ENCODE results near the gene RAVER2. TPM values are rescaled to one million over a fixed set of nuclear protein-coding genes. Genes with fewer than 3 reads are reported as not detected.

RAVER2 gene
- total and polyA plus RNA-seq, 3 donors from 2014 or later: 3.6 to 7.1 (median 6.7) TPM

DNA sequence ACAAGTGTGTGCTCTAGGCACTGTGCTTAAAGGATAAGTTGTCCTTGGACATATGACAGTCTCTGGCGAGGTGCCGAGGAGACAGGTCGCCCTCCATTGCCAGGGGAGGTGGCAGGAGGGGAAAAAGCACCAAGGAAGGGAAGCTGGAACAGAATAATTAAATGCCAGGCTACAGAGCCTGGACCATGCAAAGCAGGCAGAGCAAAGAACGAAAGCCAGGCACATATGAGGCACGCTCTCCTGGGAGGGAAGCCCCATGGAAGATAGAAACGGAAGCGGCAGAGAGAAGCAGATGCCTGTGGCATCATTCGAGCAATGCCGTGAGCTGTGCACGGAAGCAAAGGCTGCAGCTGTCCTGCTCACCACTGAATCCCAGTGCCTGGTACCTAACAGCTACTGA lies 130.2 kb downstream of the RAVER2 start:
- intact Hi-C loops (cut with DNase I; ENCODE audit: low total_unique reads): no loop called here
- no peaks in the 10 kb centered on the region for H3K9me3 ChIP-seq
- no peaks in the 10 kb centered on the region for H3K27me3 ChIP-seq
- no peaks in the 10 kb centered on the region for H3K4me1 ChIP-seq
- DNase-seq: no peak
- no peak overlapping the region for H3K4me3 ChIP-seq
- WGBS, 2 donors: 87 to 95% methylated on average over 10 of the region's 10 CpGs
- H3K27ac ChIP-seq: no peak overlapping the region
- H3K36me3 ChIP-seq (ENCODE audit: low read depth, missing control alignments): no peaks in the 10 kb centered on the region
- no peak for TF ChIP-seq POLR2A (IDR thresholded peaks at IDR 0.05)
- no peak for TF ChIP-seq CTCF (IDR thresholded peaks at IDR 0.05)

- Histone ChIP-seq H3K4me1 (no peaks in the 10 kb centered on the region), H3K27me3 (no peaks in the 10 kb centered on the region), H3K4me3 (no peak overlapping the region), H3K9me3 (no peaks in the 10 kb centered on the region), H3K27ac (no peak overlapping the region), H3K36me3 (ENCODE audit: low read depth, missing control alignments) (no peaks in the 10 kb centered on the region)
- TF ChIP-seq CTCF (IDR thresholded peaks at IDR 0.05) (no peak), POLR2A (IDR thresholded peaks at IDR 0.05) (no peak)
- WGBS, 2 donors: 94 to 95% methylated on average over 6 of the region's 6 CpGs
- intact Hi-C loops (cut with DNase I; ENCODE audit: low total_unique reads): no loop called here
- DNase-seq: no peak
Observed at GRCh38 chr1:64875606-64876005, 130.7 kb downstream of the RAVER2 start.

GRCh38 chr1:64877151-64877550 lies 132.3 kb downstream of the RAVER2 start:
- Histone ChIP-seq H3K27ac (no peak overlapping the region), H3K9me3 (no peaks in the 10 kb centered on the region), H3K4me1 (no peaks in the 10 kb centered on the region), H3K4me3 (no peak overlapping the region), H3K36me3 (ENCODE audit: low read depth, missing control alignments) (no peaks in the 10 kb centered on the region), H3K27me3 (no peaks in the 10 kb centered on the region)
- intact Hi-C loops (cut with DNase I; ENCODE audit: low total_unique reads): no loop called here
- 91 to 95% methylated on average over 2 of the region's 2 CpGs for WGBS, 2 donors
- DNase-seq: no peak
- TF ChIP-seq POLR2A (IDR thresholded peaks at IDR 0.05) (no peak), CTCF (IDR thresholded peaks at IDR 0.05) (no peak)

DNA sequence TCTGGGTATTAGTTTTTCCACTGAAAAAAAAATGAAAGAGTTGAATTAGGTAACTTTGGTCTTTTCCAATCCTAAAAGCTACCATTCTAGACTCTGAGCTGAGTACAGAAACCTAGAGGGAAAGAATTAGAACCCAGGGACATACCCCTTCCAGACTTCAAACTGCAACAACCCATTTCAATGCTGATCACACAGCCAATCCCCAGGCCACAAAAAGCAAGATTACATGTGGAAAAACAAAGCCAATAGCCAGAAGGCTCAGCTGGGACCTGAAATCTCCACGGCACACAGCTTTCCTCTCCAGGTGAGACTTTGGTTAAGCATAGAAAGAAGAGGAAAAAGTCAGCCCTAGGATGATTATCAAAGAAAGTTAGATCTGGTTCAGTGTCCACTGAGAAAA lies 132.7 kb downstream of the RAVER2 start:
- H3K4me1 ChIP-seq: no peaks in the 10 kb centered on the region
- H3K27me3 ChIP-seq: no peaks in the 10 kb centered on the region
- 83 to 89% methylated on average over 1 of the region's 1 CpG for WGBS, 2 donors
- intact Hi-C loops (cut with DNase I; ENCODE audit: low total_unique reads): no loop called here
- no peak for DNase-seq
- H3K27ac ChIP-seq: no peak overlapping the region
- no peaks in the 10 kb centered on the region for H3K9me3 ChIP-seq
- TF ChIP-seq POLR2A (IDR thresholded peaks at IDR 0.05): no peak
- no peak for TF ChIP-seq CTCF (IDR thresholded peaks at IDR 0.05)
- no peaks in the 10 kb centered on the region for H3K36me3 ChIP-seq (ENCODE audit: low read depth, missing control alignments)
- H3K4me3 ChIP-seq: no peak overlapping the region

- Histone ChIP-seq H3K9me3 (no peaks in the 10 kb centered on the region), H3K4me1 (no peaks in the 10 kb centered on the region), H3K4me3 (no peak overlapping the region), H3K27me3 (no peaks in the 10 kb centered on the region), H3K36me3 (ENCODE audit: low read depth, missing control alignments) (no peaks in the 10 kb centered on the region), H3K27ac (no peak overlapping the region)
- TF ChIP-seq POLR2A (IDR thresholded peaks at IDR 0.05) (no peak), CTCF (IDR thresholded peaks at IDR 0.05) (no peak)
- intact Hi-C loops (cut with DNase I; ENCODE audit: low total_unique reads): no loop called here
- DNase-seq: no peak
Observed at GRCh38 chr1:64878090-64878489, 133.2 kb downstream of the RAVER2 start.

Data from testis (tissue), 3 donors.